ENCODE results near the gene EPB42.
"Not testable (repeated sequence)": the region's sequence is repeated elsewhere in the genome, so short reads cannot be mapped to it uniquely, and the experiment has no call there.

- not testable (repeated sequence) for TF ChIP-seq KLF8 (tag by site-specific recombination; IDR thresholded peaks at IDR 0.05); ZBTB7A (tag by site-specific recombination; IDR thresholded peaks at IDR 0.05; ENCODE audit: low read depth); ZNF350 (tag by site-specific recombination; IDR thresholded peaks at IDR 0.05); ZNF184 (tag by site-specific recombination; IDR thresholded peaks at IDR 0.05)
- TF ChIP-seq, protein P1, sequence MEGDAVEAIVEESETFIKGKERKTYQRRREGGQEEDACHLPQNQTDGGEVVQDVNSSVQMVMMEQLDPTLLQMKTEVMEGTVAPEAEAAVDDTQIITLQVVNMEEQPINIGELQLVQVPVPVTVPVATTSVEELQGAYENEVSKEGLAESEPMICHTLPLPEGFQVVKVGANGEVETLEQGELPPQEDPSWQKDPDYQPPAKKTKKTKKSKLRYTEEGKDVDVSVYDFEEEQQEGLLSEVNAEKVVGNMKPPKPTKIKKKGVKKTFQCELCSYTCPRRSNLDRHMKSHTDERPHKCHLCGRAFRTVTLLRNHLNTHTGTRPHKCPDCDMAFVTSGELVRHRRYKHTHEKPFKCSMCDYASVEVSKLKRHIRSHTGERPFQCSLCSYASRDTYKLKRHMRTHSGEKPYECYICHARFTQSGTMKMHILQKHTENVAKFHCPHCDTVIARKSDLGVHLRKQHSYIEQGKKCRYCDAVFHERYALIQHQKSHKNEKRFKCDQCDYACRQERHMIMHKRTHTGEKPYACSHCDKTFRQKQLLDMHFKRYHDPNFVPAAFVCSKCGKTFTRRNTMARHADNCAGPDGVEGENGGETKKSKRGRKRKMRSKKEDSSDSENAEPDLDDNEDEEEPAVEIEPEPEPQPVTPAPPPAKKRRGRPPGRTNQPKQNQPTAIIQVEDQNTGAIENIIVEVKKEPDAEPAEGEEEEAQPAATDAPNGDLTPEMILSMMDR (tag by site-specific recombination; IDR thresholded peaks at IDR 0.05) = not testable (repeated sequence)
- TF ChIP-seq, protein P2, sequence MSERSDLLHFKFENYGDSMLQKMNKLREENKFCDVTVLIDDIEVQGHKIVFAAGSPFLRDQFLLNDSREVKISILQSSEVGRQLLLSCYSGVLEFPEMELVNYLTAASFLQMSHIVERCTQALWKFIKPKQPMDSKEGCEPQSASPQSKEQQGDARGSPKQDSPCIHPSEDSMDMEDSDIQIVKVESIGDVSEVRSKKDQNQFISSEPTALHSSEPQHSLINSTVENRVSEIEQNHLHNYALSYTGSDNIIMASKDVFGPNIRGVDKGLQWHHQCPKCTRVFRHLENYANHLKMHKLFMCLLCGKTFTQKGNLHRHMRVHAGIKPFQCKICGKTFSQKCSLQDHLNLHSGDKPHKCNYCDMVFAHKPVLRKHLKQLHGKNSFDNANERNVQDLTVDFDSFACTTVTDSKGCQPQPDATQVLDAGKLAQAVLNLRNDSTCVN (tag by site-specific recombination; optimal IDR thresholded peaks at IDR 0.05) = not testable (repeated sequence)
- TF ChIP-seq, protein P3, sequence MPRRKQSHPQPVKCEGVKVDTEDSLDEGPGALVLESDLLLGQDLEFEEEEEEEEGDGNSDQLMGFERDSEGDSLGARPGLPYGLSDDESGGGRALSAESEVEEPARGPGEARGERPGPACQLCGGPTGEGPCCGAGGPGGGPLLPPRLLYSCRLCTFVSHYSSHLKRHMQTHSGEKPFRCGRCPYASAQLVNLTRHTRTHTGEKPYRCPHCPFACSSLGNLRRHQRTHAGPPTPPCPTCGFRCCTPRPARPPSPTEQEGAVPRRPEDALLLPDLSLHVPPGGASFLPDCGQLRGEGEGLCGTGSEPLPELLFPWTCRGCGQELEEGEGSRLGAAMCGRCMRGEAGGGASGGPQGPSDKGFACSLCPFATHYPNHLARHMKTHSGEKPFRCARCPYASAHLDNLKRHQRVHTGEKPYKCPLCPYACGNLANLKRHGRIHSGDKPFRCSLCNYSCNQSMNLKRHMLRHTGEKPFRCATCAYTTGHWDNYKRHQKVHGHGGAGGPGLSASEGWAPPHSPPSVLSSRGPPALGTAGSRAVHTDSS (tag by site-specific recombination; IDR thresholded peaks at IDR 0.05) = not testable (repeated sequence)
These were observed 23.0 kb downstream of the EPB42 start for GRCh38 chr15:43197773-43198172.
